CD4-positive, CD25-positive, alpha-beta regulatory T cell (primary cell): ENCODE data around the gene NT5C3A. TPM values are rescaled to one million over a fixed set of nuclear protein-coding genes. Genes with fewer than 3 reads are reported as not detected.
A peak's percentile ranks its signal among the peaks of the same experiment; 100 is the strongest.
"Not testable (repeated sequence)": the region's sequence is repeated elsewhere in the genome, so short reads cannot be mapped to it uniquely, and the experiment has no call there.

Experiments used
- ATAC-seq, 2 donors: fragments of 150-1000 bp; cut with Tn5 transposase; one replicate each; pipeline ENCODE4 v1.10.0; 2021; ENCODE audit warnings: low read depth in 2 of 2, moderate number of reproducible peaks in 2 of 2, moderate library complexity in 1 of 2
- DNase-seq, 3 donors: peaks; one replicate each; pipeline versions ENCODE4 v3.0.0 to v3.0.0-alpha.2; 2012 to 2022; ENCODE audit warnings: mixed read lengths in 1 of 3
- H3K27ac ChIP-seq: one replicate; pipeline ENCODE4 v1.7.0; 2013; ENCODE audit warnings: mild to moderate bottlenecking, low read length; ENCODE audit not compliant: insufficient read depth, poor library complexity, severe bottlenecking
- H3K27me3 ChIP-seq: one replicate; pipeline ENCODE4 v1.7.0; 2013; ENCODE audit warnings: low read length; ENCODE audit not compliant: control insufficient read depth, insufficient read depth
- H3K36me3 ChIP-seq: one replicate; pipeline ENCODE4 v1.7.0; 2013; ENCODE audit warnings: mild to moderate bottlenecking, low read length, moderate library complexity; ENCODE audit not compliant: control insufficient read depth, insufficient read depth
- H3K4me1 ChIP-seq: 2 replicates; pipeline ENCODE4 v1.7.0; 2013; ENCODE audit warnings: mild to moderate bottlenecking, low read length; ENCODE audit not compliant: insufficient read depth, control insufficient read depth, poor library complexity, severe bottlenecking
- H3K4me3 ChIP-seq: one replicate; pipeline ENCODE4 v1.7.0; 2013; ENCODE audit warnings: low read depth, mild to moderate bottlenecking, low read length, moderate library complexity
- H3K9me3 ChIP-seq, 2 experiments: 1 replicate in 1 of 2; 2 replicates in 1 of 2; pipeline ENCODE4 v1.7.0; 2013; ENCODE audit warnings: low read length in 2 of 2, mild to moderate bottlenecking in 1 of 2, moderate library complexity in 1 of 2; ENCODE audit not compliant: control insufficient read depth in 2 of 2
- H3K27ac Mint-ChIP-seq, 3 donors: one replicate each; pipeline ENCODE4 v1.8.0; 2020 to 2022; ENCODE audit warnings: mild to moderate bottlenecking in 3 of 3, mixed read lengths in 3 of 3, moderate library complexity in 2 of 3
- H3K27me3 Mint-ChIP-seq: one replicate; pipeline ENCODE4 v1.8.0; 2022; ENCODE audit warnings: mild to moderate bottlenecking, mixed read lengths
- H3K36me3 Mint-ChIP-seq: one replicate; pipeline ENCODE4 v1.8.0; 2020; ENCODE audit warnings: mixed read lengths
- H3K4me1 Mint-ChIP-seq, 4 donors: one replicate each; pipeline ENCODE4 v1.8.0; 2020 to 2022; ENCODE audit warnings: mixed read lengths in 4 of 4, mild to moderate bottlenecking in 1 of 4
- H3K4me3 Mint-ChIP-seq, 4 donors: one replicate each; pipeline ENCODE4 v1.8.0; 2020 to 2022; ENCODE audit warnings: mild to moderate bottlenecking in 4 of 4, mixed read lengths in 4 of 4, moderate library complexity in 3 of 4
- H3K9me3 Mint-ChIP-seq, 7 donors: one replicate each; pipeline ENCODE4 v1.8.0; 2020 to 2022; ENCODE audit warnings: mixed read lengths in 7 of 7, mild to moderate bottlenecking in 3 of 7, moderate library complexity in 2 of 7
- polyA plus RNA-seq, 4 donors: library from polyadenylated mRNA; unstranded; fragments of 300-500 nt; fragmentation: Illumina TruSeq; gene quantifications; one replicate each; pipeline ENCODE4 v1.2.3, GENCODE V29; 2021
- total RNA-seq: library from RNA; stranded (reverse); gene quantifications from one replicate; pipeline ENCODE4 v1.2.3, GENCODE V29; 2022

NT5C3A gene
- total and polyA plus RNA-seq, 5 donors from 2014 or later = 55.1 to 74.0 (median 61.7) TPM

DNA sequence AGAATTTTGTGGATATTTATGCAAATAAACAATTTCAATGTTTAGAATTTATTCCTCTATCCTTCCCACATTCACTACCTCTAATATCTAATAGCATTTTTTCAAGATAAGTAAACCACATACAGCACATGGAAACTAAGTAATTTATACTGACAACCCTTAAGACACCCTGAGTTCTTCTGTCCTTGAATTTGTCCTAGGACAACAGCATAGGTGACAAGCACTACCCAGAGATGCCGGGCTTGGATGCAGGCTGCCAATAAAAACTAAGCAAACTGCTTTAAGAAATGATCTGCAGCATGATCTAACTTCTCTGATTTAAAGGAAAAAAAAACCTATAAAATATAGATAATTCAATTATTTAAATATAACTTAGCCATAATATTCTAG is 22.7 kb downstream of the NT5C3A start:
- H3K27ac Mint-ChIP-seq = peak overlapping the region; percentile 89 to 90 (median 89)
- H3K4me1 Mint-ChIP-seq = peaks cover 38 to 76% (median 61%) of the 10 kb centered on the region in 4 donors
- H3K4me3 Mint-ChIP-seq = peak overlapping the region; percentile 86 to 98 (median 90)
- peaks cover 45% of the 10 kb centered on the region for H3K4me1 ChIP-seq
- H3K4me3 ChIP-seq = peak overlapping the region; percentile 94
- ATAC-seq = no peak
- H3K9me3 ChIP-seq = no peaks in the 10 kb centered on the region
- peak overlapping the region; percentile 92 for H3K27ac ChIP-seq
- H3K36me3 Mint-ChIP-seq = no peaks in the 10 kb centered on the region
- no peak for DNase-seq
- H3K27me3 ChIP-seq = no peaks in the 10 kb centered on the region
- no peaks in the 10 kb centered on the region for H3K9me3 Mint-ChIP-seq
- no peaks in the 10 kb centered on the region for H3K36me3 ChIP-seq
- H3K27me3 Mint-ChIP-seq = no peaks in the 10 kb centered on the region

DNA sequence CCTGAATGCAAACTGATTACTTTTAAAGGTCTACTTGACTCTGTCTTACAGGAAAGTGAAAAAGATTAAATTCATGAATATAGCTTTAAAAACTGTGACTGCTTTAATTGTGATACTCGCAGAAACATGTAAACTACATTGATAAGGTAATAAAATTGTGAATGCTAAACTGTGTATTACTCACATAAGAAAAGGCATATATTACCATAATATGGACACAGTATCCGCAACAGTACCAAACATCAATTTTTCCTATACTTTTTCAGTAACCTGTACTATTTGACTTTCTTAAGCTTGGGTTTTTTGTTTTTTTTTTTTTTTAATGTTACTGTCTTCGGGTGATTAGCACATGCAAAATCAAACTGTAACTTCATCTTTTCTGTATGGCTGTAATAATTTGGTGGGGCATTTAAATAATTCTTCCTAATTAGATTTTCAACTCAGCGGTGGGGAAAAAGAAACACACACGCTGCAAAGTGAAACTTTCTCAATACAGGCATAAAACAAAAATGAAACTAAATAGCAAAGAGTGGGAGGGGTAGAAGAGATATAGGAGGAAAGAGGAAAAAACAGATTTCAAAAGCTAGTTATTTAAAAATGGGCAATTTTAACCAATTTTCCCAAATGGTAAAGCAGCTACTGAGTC is 23.2 kb downstream of the NT5C3A start:
- H3K4me3 Mint-ChIP-seq = peak overlapping the region; percentile 86 to 98 (median 90)
- H3K36me3 Mint-ChIP-seq = peaks cover 5% of the 10 kb centered on the region
- peak overlapping the region; percentile 94 for H3K4me3 ChIP-seq
- H3K27me3 ChIP-seq = no peaks in the 10 kb centered on the region
- peak in 1 of 2 donors; percentile 32 for ATAC-seq
- peak overlapping the region; percentile 92 for H3K27ac ChIP-seq
- DNase-seq = peak in 2 of 3 donors; percentile 51 to 58
- peaks cover 43% of the 10 kb centered on the region for H3K4me1 ChIP-seq
- peak overlapping the region; percentile 89 to 90 (median 89) for H3K27ac Mint-ChIP-seq
- H3K4me1 Mint-ChIP-seq = peaks cover 41 to 76% (median 63%) of the 10 kb centered on the region in 4 donors
- H3K27me3 Mint-ChIP-seq = no peaks in the 10 kb centered on the region
- H3K9me3 ChIP-seq = no peaks in the 10 kb centered on the region
- H3K36me3 ChIP-seq = no peaks in the 10 kb centered on the region
- H3K9me3 Mint-ChIP-seq = no peaks in the 10 kb centered on the region

DNA sequence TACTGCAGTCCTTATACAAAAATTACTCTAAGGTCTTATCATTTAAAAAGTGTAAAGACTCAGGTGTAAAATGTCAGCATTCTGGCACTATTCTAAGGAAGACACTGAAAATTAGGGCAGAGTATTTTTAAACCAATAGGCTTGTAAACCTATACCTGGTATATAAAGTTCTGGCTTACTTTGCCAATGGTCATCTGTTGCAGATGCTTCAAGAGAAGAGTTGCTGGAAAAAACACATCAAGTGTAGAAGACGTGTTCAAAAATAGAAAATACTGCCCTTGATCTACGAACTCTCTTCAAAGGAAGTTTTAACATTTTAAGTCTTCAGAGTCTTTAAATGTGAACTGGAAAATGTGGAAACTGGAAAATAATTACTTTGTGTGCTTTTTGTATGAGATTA is 23.9 kb downstream of the NT5C3A start:
- DNase-seq (no peak), ATAC-seq (no peak)
- H3K4me3 Mint-ChIP-seq = peak overlapping the region; percentile 86 to 98 (median 90)
- H3K27ac Mint-ChIP-seq = peak overlapping the region; percentile 83 to 90 (median 89)
- Histone ChIP-seq H3K27ac (no peak overlapping the region), H3K36me3 (peaks cover 3% of the 10 kb centered on the region), H3K9me3 (no peaks in the 10 kb centered on the region), H3K27me3 (no peaks in the 10 kb centered on the region), H3K4me3 (peak overlapping the region; percentile 94), H3K4me1 (peaks cover 41% of the 10 kb centered on the region)
- H3K9me3 Mint-ChIP-seq = no peaks in the 10 kb centered on the region
- H3K27me3 Mint-ChIP-seq = no peaks in the 10 kb centered on the region
- H3K4me1 Mint-ChIP-seq = peaks cover 42 to 73% (median 57%) of the 10 kb centered on the region in 4 donors
- H3K36me3 Mint-ChIP-seq = peaks cover 7% of the 10 kb centered on the region

DNA sequence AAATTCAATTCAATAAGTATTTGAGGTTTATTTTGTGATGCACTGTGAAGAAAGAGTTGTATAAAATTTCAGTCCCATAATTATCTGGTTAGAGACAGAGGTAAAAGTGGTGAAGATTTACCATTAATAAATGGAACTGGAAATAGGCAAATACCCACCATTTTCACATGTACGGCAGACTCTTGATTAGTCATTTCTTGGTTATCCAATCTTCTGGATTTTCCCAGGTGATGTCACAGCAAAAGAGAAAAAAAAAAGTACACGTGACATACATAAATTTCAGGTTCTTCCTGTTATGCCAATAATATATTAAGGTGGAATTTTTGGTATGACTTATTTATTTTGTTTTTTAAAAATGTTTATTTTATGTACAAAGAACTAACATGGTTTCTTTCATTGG is 26.8 kb downstream of the NT5C3A start:
- H3K27ac Mint-ChIP-seq = no peak overlapping the region
- H3K4me1 Mint-ChIP-seq = peaks cover 35 to 66% (median 51%) of the 10 kb centered on the region in 4 donors
- ATAC-seq (no peak), DNase-seq (no peak)
- Histone ChIP-seq H3K9me3 (no peaks in the 10 kb centered on the region), H3K27me3 (no peaks in the 10 kb centered on the region), H3K4me3 (no peak overlapping the region), H3K36me3 (peaks cover 3% of the 10 kb centered on the region), H3K4me1 (peaks cover 24% of the 10 kb centered on the region), H3K27ac (no peak overlapping the region)
- no peak overlapping the region for H3K4me3 Mint-ChIP-seq
- H3K36me3 Mint-ChIP-seq = peaks cover 7% of the 10 kb centered on the region
- no peaks in the 10 kb centered on the region for H3K9me3 Mint-ChIP-seq
- no peaks in the 10 kb centered on the region for H3K27me3 Mint-ChIP-seq

DNA sequence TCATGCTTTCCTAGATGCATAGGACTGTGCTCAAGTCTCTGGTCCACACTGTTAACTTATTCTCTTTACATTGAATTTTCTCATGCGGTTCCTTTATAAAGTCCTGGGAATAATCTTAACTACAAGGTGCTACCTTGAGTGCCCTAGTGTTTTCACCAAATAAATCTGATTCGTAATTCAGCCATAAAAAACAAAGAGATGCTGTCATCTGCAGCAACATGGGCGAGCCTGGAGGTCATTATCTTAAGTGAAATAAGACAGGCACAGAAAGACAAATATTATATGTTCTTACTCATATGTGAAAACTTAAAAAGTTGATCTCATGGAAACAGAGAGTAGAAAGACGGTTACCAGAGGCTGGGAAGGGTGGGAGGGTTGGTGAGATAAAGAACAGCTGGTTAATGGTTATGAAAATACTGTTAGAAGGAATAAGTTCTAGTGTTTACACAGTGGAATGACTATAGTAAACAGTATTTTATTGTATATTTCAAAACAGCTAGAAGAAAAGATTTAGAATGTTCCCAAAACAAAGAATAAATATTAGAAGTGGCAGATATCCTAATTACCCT is 38.3 kb downstream of the NT5C3A start:
- no peak overlapping the region for H3K4me3 Mint-ChIP-seq
- Histone ChIP-seq H3K36me3 (peaks cover 66% of the 10 kb centered on the region), H3K9me3 (no peaks in the 10 kb centered on the region), H3K27ac (no peak overlapping the region), H3K4me3 (no peak overlapping the region), H3K4me1 (no peaks in the 10 kb centered on the region), H3K27me3 (no peaks in the 10 kb centered on the region)
- ATAC-seq (no peak), DNase-seq (no peak)
- peak overlapping the region in 1 of 3 donors; percentile 50 for H3K27ac Mint-ChIP-seq
- H3K9me3 Mint-ChIP-seq = no peaks in the 10 kb centered on the region
- H3K27me3 Mint-ChIP-seq = no peaks in the 10 kb centered on the region
- peaks cover 6 to 27% (median 9%) of the 10 kb centered on the region in 4 donors for H3K4me1 Mint-ChIP-seq
- peaks cover 25% of the 10 kb centered on the region for H3K36me3 Mint-ChIP-seq

DNA sequence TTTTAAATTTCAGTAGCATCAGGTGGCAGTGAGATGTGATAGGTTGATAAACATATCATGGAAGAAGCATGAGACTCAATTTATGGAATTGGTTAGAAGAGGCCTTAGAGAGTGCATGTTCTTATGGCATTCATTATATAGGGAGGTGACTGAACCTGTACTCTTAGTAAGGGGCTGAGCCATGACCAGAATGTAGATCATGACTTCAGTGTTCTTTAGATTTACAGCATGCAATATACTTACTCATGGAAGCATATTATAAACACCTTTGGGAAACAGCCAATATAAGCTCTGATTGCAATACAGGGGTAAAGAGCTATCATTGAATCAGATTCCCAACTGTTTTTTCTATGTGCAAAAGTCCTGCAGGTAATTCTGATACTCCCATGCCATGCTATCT is 50.2 kb downstream of the NT5C3A start:
- Histone ChIP-seq H3K4me1 (no peaks in the 10 kb centered on the region), H3K9me3 (no peaks in the 10 kb centered on the region), H3K27ac (no peak overlapping the region), H3K4me3 (no peak overlapping the region), H3K36me3 (peaks cover 47% of the 10 kb centered on the region), H3K27me3 (no peaks in the 10 kb centered on the region)
- ATAC-seq (peak in 1 of 2 donors; percentile 40), DNase-seq (no peak)
- Mint-ChIP-seq H3K36me3 (peaks cover 49% of the 10 kb centered on the region), H3K27me3 (no peaks in the 10 kb centered on the region), H3K4me3 (no peak overlapping the region), H3K9me3 (no peaks in the 10 kb centered on the region), H3K4me1 (no peaks in the 10 kb centered on the region), H3K27ac (no peak overlapping the region)

DNA sequence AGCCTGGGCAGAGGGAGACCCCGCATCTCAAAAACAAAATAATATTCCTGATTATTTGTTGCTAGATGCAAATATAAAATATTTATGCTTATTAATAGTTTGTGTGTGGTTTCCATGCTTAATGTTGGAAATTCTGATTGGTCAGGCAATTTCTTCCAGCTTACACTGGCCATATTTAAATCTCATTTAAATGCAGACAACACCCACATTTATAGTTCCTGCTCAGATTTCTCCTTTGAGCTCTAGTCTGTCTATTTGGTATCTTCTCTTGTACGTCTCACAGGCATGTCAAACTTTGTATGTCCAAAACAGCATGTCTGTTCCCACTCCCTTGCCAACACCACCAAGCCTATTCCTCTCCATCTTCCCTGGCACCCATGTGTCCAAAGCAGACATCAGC is 52.8 kb downstream of the NT5C3A start:
- H3K9me3 ChIP-seq = no peaks in the 10 kb centered on the region
- peaks cover 27% of the 10 kb centered on the region for H3K36me3 ChIP-seq
- H3K4me3 ChIP-seq = no peak overlapping the region
- Mint-ChIP-seq H3K36me3 (peaks cover 39% of the 10 kb centered on the region), H3K9me3 (no peaks in the 10 kb centered on the region), H3K27me3 (no peaks in the 10 kb centered on the region), H3K4me1 (no peaks in the 10 kb centered on the region), H3K4me3 (no peak overlapping the region), H3K27ac (peak overlapping the region; percentile 9 to 38 (median 19))
- H3K4me1 ChIP-seq = no peaks in the 10 kb centered on the region
- no peak overlapping the region for H3K27ac ChIP-seq
- no peaks in the 10 kb centered on the region for H3K27me3 ChIP-seq
- ATAC-seq (no peak), DNase-seq (no peak)

DNA sequence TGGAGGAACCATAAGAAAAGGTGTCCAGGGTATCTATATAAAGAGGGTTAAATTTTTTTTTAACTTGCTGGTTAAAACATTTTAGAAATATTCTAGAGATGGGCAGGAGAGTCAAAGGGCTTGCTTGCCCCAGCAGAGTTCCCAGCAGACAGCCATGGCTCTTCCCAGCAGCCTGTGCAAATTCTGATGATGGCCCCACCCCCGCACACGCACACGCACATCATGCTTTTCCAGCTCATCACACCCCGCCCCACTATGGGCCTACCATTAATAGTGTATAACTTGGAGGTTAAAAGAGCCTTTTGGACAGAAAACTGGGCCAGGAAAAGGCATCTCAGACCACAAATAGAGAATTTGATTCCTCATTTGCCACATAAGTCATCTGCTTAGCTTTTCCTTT is 56.9 kb downstream of the NT5C3A start:
- not testable (repeated sequence) for H3K9me3 Mint-ChIP-seq, H3K4me1 Mint-ChIP-seq, H3K27me3 ChIP-seq, H3K4me3 Mint-ChIP-seq, H3K27ac Mint-ChIP-seq, ATAC-seq, DNase-seq, H3K27me3 Mint-ChIP-seq, H3K9me3 ChIP-seq, H3K4me3 ChIP-seq, H3K36me3 ChIP-seq, H3K4me1 ChIP-seq, H3K27ac ChIP-seq
- peaks cover 11% of the 10 kb centered on the region for H3K36me3 Mint-ChIP-seq
